Small intestine (tissue), 7 donors: Measurements from ENCODE around the gene HAS3. TPM values are rescaled to one million over a fixed set of nuclear protein-coding genes. Genes with fewer than 3 reads are reported as not detected.
"Not testable (repeated sequence)": the region's sequence is repeated elsewhere in the genome, so short reads cannot be mapped to it uniquely, and the experiment has no call there.

ENCODE experiments used
- DNase-seq, 2 donors: peaks; one replicate each; pipeline versions ENCODE4 v3.0.0 to v3.0.0-alpha.2; 2013
- FAIRE-seq: peaks from 2 replicates; lab custom pipeline; 2012; peaks lifted over from hg19 to GRCh38; lab: Jason Lieb, UNC
- H3K27ac ChIP-seq, 3 donors: one replicate each; pipeline ENCODE4 v1.5.1; 2013; ENCODE audit warnings: low read length in 2 of 3, mild to moderate bottlenecking in 2 of 3, control low read depth in 1 of 3, inconsistent platforms in 1 of 3, low read depth in 1 of 3, moderate library complexity in 1 of 3
- H3K27me3 ChIP-seq, 3 donors: one replicate each; pipeline ENCODE4 v1.6.1; 2013; ENCODE audit warnings: low read length in 3 of 3, inconsistent platforms in 1 of 3; ENCODE audit not compliant: control insufficient read depth in 3 of 3, insufficient read depth in 3 of 3
- H3K36me3 ChIP-seq, 3 donors: one replicate each; pipeline ENCODE4 v1.6.1; 2013; ENCODE audit warnings: low read length in 3 of 3, inconsistent platforms in 1 of 3, low read depth in 1 of 3, mild to moderate bottlenecking in 1 of 3, moderate library complexity in 1 of 3; ENCODE audit not compliant: control insufficient read depth in 3 of 3, insufficient read depth in 2 of 3
- H3K4me1 ChIP-seq, 3 donors: one replicate each; pipeline ENCODE4 v1.6.1; 2013; ENCODE audit warnings: low read length in 2 of 3, inconsistent platforms in 1 of 3, low read depth in 1 of 3, mild to moderate bottlenecking in 1 of 3, moderate library complexity in 1 of 3; ENCODE audit not compliant: control insufficient read depth in 3 of 3, insufficient read depth in 2 of 3
- H3K4me3 ChIP-seq, 3 donors: one replicate each; pipeline ENCODE4 v1.5.1; 2013; ENCODE audit warnings: low read length in 3 of 3, control low read depth in 1 of 3, inconsistent platforms in 1 of 3, low read depth in 1 of 3, mild to moderate bottlenecking in 1 of 3, moderate library complexity in 1 of 3
- H3K9me3 ChIP-seq, 2 donors: one replicate each; pipeline ENCODE4 v1.6.1; 2013; ENCODE audit warnings: low read depth in 1 of 2, low read length in 1 of 2; ENCODE audit not compliant: control insufficient read depth in 2 of 2, insufficient read depth in 1 of 2
- WGBS, 3 donors: extraction: QIAGEN DNeasy Blood & Tissue Kit; methylation state at CpG; one replicate each; pipeline ENCODE4 v1.1.7; 2013; 5-methylcytosine and 5-hydroxymethylcytosine counted together
- polyA plus RNA-seq, 4 donors: library from polyadenylated mRNA; stranded (reverse) in 3 of 4; unstranded in 1 of 4; fragments of 200-250 nt in 3 of 4; fragments of 120-200 nt in 1 of 4; gene quantifications; one replicate each; pipeline versions ENCODE4 v1.2.1 to v1.2.3, GENCODE V29; 2013
- donor health status: healthy with polysubstance abuse.
- donor health status: control.
- donor health status: control.
- donor health status: Bipolar disorder and iron deficiency.
- donor health status: healthy.

HAS3 gene
- polyA plus RNA-seq, 4 donors: 0.67 to 5.3 (median 0.94) TPM

DNA sequence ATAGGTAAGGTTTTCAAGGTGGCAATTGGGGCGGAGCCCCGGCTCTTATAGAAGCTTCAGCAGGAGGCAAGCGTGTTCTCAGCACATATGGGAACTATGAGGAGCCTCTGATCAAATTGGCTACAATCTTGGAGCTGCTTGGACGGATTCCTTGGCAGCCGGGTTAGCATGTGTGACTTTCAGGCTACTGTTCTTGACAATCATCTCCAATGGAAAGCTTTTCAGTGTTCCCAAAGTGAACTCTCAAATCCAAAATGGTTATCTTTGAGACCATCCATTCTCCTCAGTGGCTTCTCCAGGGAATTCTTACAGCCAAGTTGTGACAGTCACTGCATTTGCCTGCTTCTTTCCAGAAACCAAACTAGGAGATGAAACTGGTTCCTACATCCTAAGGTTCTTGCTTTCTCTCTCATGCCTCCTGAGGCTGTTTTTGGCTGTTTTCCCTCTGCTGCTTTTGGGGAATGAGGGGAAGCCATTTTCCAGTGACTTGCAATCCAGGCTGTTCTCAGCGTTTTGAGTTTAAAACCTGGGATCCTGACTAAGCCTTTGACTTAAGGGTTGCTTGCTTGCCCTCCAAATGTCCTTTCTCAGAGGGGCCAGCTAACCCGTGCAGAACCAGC lies 10.9 kb downstream of the HAS3 start:
- Histone ChIP-seq H3K27ac (no peak overlapping the region), H3K36me3 (peaks cover 3 to 88% (median 4%) of the 10 kb centered on the region in 3 donors), H3K4me1 (peaks cover 0 to 2% (median 0%) of the 10 kb centered on the region in 3 donors), H3K27me3 (no peaks in the 10 kb centered on the region), H3K9me3 (no peaks in the 10 kb centered on the region), H3K4me3 (no peak overlapping the region)
- FAIRE-seq (no peak), DNase-seq (no peak)
- WGBS, 3 donors: 83 to 88% (median 84%) methylated on average over 7 of the region's 7 CpGs

- 63 to 70% (median 65%) methylated on average over 6 of the region's 6 CpGs for WGBS, 3 donors
- H3K27me3 ChIP-seq: no peaks in the 10 kb centered on the region
- no peaks in the 10 kb centered on the region for H3K9me3 ChIP-seq
- FAIRE-seq: no peak
- peaks cover 0 to 2% (median 0%) of the 10 kb centered on the region in 3 donors for H3K4me1 ChIP-seq
- peaks cover 3 to 83% (median 4%) of the 10 kb centered on the region in 3 donors for H3K36me3 ChIP-seq
- no peak overlapping the region for H3K4me3 ChIP-seq
- no peak for DNase-seq
- H3K27ac ChIP-seq: no peak overlapping the region
Measured at GRCh38 chr16:69116906-69117305, 11.5 kb downstream of the HAS3 start.

DNA sequence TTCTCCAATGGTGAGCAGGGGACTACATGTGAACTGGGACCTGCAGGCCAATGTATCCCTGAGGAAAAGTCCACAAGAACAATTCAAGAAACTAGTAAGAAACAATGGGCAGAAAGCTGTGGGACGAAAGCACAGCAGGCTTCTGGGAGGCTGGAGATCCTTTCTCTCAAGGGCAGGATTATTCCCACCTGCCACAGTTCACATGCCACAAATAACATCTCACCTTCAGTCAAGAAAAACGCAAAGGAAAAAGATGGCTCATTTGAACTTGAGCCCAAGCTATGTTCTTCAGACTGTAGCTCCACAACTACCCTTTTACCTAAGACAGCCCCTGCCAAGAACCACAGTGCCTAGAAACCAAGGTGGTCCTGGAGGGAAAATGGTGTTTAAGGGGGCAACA lies 13.0 kb downstream of the HAS3 start:
- Histone ChIP-seq H3K36me3 (peaks cover 3 to 75% (median 4%) of the 10 kb centered on the region in 3 donors), H3K27me3 (no peaks in the 10 kb centered on the region), H3K27ac (no peak overlapping the region), H3K4me3 (no peak overlapping the region), H3K4me1 (peaks cover 0 to 2% (median 0%) of the 10 kb centered on the region in 3 donors), H3K9me3 (no peaks in the 10 kb centered on the region)
- DNase-seq: no peak
- WGBS, 3 donors: 88 to 96% (median 91%) methylated on average over 2 of the region's 2 CpGs
- FAIRE-seq: no peak

GRCh38 chr16:69118994-69119393 lies 13.5 kb downstream of the HAS3 start:
- no peaks in the 10 kb centered on the region for H3K27me3 ChIP-seq
- 60 to 89% (median 70%) methylated on average over 2 of the region's 2 CpGs for WGBS, 3 donors
- no peaks in the 10 kb centered on the region for H3K9me3 ChIP-seq
- no peak overlapping the region for H3K27ac ChIP-seq
- peak in 1 of 2 donors; percentile 66 for DNase-seq
- H3K4me1 ChIP-seq: peaks cover 0 to 2% (median 0%) of the 10 kb centered on the region in 3 donors
- H3K4me3 ChIP-seq: no peak overlapping the region
- FAIRE-seq: no peak
- peaks cover 3 to 71% (median 4%) of the 10 kb centered on the region in 3 donors for H3K36me3 ChIP-seq

DNA sequence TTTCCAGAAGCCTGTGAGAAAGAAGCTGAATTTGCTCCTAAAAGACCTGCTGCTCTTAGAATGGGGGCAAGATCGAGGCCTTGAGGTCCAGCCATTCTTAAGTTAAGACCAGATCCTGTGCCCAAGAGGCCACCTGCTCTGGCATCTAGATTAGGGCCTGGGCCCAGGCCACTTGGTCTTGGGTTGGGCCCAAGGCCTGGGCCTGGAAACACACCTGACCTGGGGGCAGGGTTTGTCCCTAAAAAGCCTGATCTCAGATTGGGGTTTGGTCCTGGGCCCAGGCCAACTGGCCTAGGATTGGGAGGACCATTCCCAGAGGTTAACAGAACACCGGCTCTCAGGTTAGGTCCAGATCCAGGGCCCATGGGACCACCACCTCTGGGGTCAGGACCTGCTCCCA lies 14.1 kb downstream of the HAS3 start:
- Histone ChIP-seq H3K9me3 (no peaks in the 10 kb centered on the region), H3K4me1 (peaks cover 0 to 2% (median 0%) of the 10 kb centered on the region in 3 donors), H3K36me3 (peaks cover 3 to 68% (median 4%) of the 10 kb centered on the region in 3 donors), H3K4me3 (no peak overlapping the region), H3K27me3 (no peaks in the 10 kb centered on the region), H3K27ac (no peak overlapping the region)
- 95 to 100% (median 97%) methylated on average over 2 of the region's 2 CpGs for WGBS, 3 donors
- DNase-seq: no peak
- no peak for FAIRE-seq

- H3K4me1 ChIP-seq: peaks cover 0 to 2% (median 0%) of the 10 kb centered on the region in 3 donors
- WGBS, 3 donors: 96 to 97% (median 96%) methylated on average over 19 of the region's 19 CpGs
- H3K9me3 ChIP-seq: no peaks in the 10 kb centered on the region
- no peak overlapping the region for H3K4me3 ChIP-seq
- H3K27me3 ChIP-seq: no peaks in the 10 kb centered on the region
- no peak for DNase-seq
- FAIRE-seq: no peak
- H3K27ac ChIP-seq: no peak overlapping the region
- peaks cover 3 to 63% (median 4%) of the 10 kb centered on the region in 3 donors for H3K36me3 ChIP-seq
Measured at GRCh38 chr16:69120096-69120664, 14.7 kb downstream of the HAS3 start.

DNA sequence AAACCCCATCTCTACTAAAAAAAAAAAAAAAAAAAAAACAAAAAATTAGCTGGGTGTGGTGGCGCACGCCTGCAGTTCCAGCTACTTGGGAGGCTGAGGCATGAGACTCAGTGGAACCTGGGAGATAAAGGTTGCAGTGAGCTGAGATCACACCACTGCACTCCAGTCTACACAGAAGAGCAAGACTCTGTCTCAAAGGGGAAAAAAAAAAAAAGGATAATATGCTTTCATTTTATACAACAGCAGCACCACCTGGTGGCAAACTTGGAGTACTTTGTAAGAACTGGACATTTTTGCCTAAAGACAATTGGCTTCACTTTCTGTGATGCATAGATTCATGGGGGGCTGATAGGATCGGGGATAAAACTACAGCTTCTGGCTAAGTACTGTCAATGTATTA lies 18.5 kb downstream of the HAS3 start:
- WGBS, 3 donors: 69 to 78% (median 76%) methylated on average over 3 of the region's 3 CpGs
- H3K4me3 ChIP-seq: no peak overlapping the region
- H3K9me3 ChIP-seq: no peaks in the 10 kb centered on the region
- no peak for FAIRE-seq
- peaks cover 3 to 40% (median 4%) of the 10 kb centered on the region in 3 donors for H3K36me3 ChIP-seq
- no peaks in the 10 kb centered on the region for H3K27me3 ChIP-seq
- no peak overlapping the region for H3K27ac ChIP-seq
- peak; percentile 74 to 80 for DNase-seq
- peaks cover 0 to 2% (median 0%) of the 10 kb centered on the region in 3 donors for H3K4me1 ChIP-seq

- FAIRE-seq, H3K9me3 ChIP-seq, H3K27ac ChIP-seq, H3K27me3 ChIP-seq, H3K4me1 ChIP-seq, H3K4me3 ChIP-seq, DNase-seq: not testable (repeated sequence)
- 85 to 88% (median 87%) methylated on average over 8 of the region's 8 CpGs for WGBS, 3 donors
- H3K36me3 ChIP-seq: peaks cover 3 to 35% (median 4%) of the 10 kb centered on the region in 3 donors
Measured at GRCh38 chr16:69124406-69124805, 19.0 kb downstream of the HAS3 start.
